ENCODE data around the gene TMEM178B.
"Not testable (repeated sequence)": the region's sequence is repeated elsewhere in the genome, so short reads cannot be mapped to it uniquely, and the experiment has no call there.

TMEM178B gene

DNA sequence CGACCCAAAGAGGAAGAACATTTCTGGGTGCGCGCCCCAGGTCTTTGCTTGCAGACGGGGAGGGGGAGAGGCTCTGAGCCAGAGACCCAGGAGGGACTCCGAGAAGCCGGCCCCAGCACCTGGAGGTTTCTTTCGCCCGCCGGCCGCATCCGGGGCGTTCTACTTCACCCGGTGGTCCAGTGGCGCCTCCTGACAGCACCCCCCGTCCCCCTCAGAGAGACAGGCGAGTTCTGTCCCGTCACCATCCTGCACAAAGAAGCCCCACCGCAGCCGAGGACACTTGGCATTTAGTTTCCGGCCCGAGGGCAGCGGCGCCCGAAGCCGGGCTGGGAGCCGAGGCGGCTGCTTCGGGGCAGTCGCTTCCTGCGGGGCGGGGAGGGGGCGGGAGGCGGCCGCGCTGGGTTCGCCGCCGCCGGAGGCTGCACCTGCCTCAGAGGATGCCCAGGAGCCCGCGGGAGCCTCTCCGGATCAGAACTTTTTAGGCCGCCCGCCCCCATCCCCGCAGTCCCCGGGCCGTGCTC lies at the start of gene TMEM178B:
TMEM178B (plus strand) TSS at position 424 of the 521 bp plus-strand sequence.
- DNase-seq (ENCODE audit: low read depth), result no peak
- TF ChIP-seq, protein P1, sequence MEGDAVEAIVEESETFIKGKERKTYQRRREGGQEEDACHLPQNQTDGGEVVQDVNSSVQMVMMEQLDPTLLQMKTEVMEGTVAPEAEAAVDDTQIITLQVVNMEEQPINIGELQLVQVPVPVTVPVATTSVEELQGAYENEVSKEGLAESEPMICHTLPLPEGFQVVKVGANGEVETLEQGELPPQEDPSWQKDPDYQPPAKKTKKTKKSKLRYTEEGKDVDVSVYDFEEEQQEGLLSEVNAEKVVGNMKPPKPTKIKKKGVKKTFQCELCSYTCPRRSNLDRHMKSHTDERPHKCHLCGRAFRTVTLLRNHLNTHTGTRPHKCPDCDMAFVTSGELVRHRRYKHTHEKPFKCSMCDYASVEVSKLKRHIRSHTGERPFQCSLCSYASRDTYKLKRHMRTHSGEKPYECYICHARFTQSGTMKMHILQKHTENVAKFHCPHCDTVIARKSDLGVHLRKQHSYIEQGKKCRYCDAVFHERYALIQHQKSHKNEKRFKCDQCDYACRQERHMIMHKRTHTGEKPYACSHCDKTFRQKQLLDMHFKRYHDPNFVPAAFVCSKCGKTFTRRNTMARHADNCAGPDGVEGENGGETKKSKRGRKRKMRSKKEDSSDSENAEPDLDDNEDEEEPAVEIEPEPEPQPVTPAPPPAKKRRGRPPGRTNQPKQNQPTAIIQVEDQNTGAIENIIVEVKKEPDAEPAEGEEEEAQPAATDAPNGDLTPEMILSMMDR (IDR thresholded peaks at IDR 0.05; ENCODE audit: low read length, missing control alignments), result no peak
- peak within 1 kb of the TSS; percentile 34 for H3K4me3 ChIP-seq (replicated peaks; ENCODE audit: low read depth, low read length)

DNA sequence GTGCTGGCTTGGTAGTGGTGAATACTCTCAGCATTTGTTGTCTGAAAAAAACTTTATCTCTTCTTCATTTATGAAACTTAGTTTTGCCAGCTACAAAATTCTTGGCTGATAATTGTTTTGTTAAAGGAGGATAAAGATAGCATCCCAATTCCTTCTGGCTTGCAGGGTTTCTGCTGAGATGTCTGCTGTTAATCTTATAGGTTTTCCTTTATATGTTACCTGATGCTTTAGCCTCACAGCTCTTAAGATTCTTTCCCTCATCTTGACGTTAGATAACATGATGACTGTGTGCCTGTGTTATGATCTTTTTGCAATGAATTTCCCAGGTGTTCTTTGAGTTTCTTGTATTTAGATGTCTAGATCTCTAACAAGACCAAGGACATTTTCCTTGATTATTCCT lies 49.2 kb upstream of the TMEM178B start:
- TF ChIP-seq, protein P1 (IDR thresholded peaks at IDR 0.05; ENCODE audit: low read length, missing control alignments), result no peak
- no peak overlapping the region for H3K4me3 ChIP-seq (replicated peaks; ENCODE audit: low read depth, low read length)
- no peak for DNase-seq (ENCODE audit: low read depth)

DNA sequence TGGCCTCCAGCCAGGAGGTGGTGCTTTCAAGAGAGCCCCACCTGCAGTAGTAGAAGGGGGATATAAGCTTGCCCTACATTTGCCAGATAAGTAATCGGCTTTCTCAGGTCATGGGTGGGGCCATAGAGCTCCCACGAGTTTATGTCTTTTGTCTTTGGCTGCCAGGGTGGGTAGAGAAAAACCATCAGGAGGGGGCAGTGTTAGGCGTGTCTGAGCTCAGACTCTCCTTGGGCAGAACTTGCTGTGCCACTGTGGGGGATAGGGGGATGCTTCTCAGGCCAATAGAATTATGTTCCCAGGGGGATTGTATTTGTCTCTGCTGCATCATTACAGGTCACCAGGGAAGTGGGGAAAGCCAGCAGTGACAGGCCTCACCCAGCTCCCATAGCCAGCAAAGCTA lies 46.8 kb upstream of the TMEM178B start:
- no peak for DNase-seq (ENCODE audit: low read depth)
- TF ChIP-seq, protein P1 (IDR thresholded peaks at IDR 0.05; ENCODE audit: low read length, missing control alignments), result no peak
- no peak overlapping the region for H3K4me3 ChIP-seq (replicated peaks; ENCODE audit: low read depth, low read length)

DNA sequence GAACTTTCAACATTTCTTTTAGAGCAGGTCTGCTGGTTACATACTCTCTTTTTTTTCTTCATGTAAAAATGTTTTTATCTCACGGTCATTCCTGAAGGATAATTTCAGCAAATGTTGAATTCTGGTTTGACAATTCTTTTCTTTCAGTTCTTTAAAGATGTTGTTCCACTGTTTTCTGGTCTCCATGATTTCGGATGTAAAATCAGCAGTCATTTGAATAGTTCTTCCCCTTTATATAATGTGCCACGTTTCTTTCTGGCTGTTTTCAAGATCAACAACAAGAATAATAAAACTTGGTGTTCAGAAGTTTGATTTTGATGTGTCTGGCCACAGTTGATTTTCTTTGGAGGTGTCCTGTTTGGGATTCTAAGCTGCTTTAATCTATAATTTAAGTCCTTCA lies 45.1 kb upstream of the TMEM178B start:
- no peak overlapping the region for H3K4me3 ChIP-seq (replicated peaks; ENCODE audit: low read depth, low read length)
- DNase-seq (ENCODE audit: low read depth), result no peak
- TF ChIP-seq, protein P1 (IDR thresholded peaks at IDR 0.05; ENCODE audit: low read length, missing control alignments), result no peak

DNA sequence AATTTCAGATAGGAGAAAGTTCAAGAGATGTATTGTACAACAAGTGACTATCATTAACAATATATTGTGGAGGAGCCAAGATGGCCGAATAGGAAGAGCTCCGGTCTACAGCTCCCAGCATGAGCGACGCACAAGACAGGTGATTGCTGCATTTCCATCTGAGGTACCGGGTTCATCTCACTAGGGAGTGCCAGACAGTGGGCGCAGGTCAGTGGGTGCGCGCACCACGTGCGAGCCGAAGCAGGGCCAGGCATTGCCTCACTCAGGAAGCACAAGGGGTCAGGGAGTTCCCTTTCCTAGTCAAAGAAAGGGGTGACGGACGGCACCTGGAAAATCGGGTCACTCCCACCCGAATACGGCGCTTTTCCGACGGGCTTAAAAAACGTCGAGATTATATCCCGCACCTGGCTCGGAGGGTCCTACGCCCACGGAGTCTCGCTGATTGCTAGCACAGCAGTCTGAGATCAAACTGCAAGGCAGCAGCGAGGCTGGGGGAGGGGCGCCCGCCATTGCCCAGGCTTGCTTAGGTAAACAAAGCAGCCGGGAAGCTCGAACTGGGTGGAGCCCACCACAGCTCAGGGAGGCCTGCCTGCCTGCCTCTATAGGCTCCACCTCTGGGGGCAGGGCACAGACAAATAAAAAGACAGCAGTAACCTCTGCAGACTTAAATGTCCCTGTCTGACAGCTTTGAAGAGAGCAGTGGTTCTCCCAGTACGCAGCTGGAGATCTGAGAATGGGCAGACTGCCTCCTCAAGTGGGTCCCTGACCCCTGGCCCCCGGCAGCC lies 41.1 kb upstream of the TMEM178B start:
- DNase-seq (ENCODE audit: low read depth); H3K4me3 ChIP-seq (replicated peaks; ENCODE audit: low read depth, low read length): not testable (repeated sequence)

DNA sequence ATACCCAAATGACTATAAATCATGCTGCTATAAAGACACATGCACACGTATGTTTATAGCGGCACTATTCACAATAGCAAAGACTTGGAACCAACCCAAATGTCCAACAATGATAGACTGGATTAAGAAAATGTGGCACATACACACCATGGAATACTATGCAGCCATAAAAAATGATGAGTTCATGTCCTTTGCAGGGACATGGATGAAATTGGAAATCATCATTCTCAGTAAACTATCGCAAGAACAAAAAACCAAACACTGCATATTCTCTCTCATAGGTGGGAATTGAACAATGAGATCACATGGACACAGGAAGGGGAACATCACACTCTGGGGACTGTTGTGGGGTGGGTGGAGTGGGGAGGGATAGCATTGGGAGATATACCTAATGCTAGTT lies 35.8 kb upstream of the TMEM178B start:
- H3K4me3 ChIP-seq (replicated peaks; ENCODE audit: low read depth, low read length); DNase-seq (ENCODE audit: low read depth): not testable (repeated sequence)

DNA sequence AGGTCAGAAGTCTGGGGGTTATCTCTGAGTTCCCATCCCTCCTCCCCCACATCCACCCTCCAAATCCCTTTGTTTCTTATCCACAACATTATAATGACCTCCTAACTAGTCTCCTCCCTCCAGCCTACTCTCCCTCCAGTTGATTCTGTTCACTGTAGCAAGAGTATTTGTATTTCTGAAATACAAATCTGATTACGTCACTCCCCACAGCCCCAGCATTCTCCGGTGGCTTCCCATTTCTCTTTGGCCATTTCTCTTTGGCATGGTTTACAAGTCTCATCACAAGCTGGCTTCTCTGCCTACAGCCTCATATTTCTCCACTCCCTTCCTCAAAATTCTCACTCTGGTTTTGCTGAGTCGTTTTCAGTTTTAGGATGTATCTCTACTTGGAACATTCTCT lies 34.5 kb upstream of the TMEM178B start:
- DNase-seq (ENCODE audit: low read depth), result no peak
- TF ChIP-seq, protein P1 (IDR thresholded peaks at IDR 0.05; ENCODE audit: low read length, missing control alignments), result no peak
- H3K4me3 ChIP-seq (replicated peaks; ENCODE audit: low read depth, low read length), result no peak overlapping the region
